ENCODE results near the gene APOL1.

The APOL1 gene

GRCh38 chr22:36284171-36284571, 31.2 kb downstream of the APOL1 start:
- DNase-seq (ENCODE audit: low spot score), result no peak
- peaks cover 0 to 3% of the 10 kb centered on the region in 2 donors for H3K4me1 ChIP-seq (ENCODE audit: control insufficient read depth in 2 of 2, insufficient read depth in 1 of 2, low read depth in 1 of 2, low read length in 2 of 2)
- peaks cover 70 to 88% of the 10 kb centered on the region in 2 donors for H3K36me3 ChIP-seq (replicated peaks in 1 of 2; ENCODE audit: control insufficient read depth in 2 of 2, insufficient read depth in 2 of 2, low read length in 2 of 2)

DNA sequence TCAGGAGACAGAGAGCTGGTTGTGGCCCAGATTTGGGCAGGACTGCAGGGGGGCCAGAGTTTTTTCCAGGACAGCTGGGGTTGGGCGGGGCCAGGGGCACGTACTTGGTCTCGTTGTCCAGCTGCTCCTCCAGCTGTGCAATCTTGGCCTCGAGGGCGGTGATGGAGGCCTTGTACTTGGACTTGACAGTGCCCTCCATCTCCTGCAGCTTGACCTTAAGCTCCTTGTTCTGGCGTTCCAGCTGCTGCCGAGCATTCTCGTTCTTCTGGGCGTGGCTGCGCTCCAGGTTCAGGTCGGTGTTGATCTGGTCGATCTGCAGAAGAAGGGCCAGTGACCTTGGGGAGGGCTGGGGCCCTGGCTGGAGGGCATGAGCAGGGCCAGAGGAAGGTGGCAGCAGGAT, 32.1 kb downstream of the APOL1 start:
- Histone ChIP-seq H3K27ac (replicated peaks; ENCODE audit: low read length) (no peak overlapping the region), H2BK5ac (ENCODE audit: low read length) (no peak overlapping the region)
- WGBS, 2 donors (ENCODE audit: extremely low coverage in 2 of 2, insufficient read length in 2 of 2, insufficient replicate concordance in 1 of 2), result no CpG with 5 or more reads among the region's 12 CpGs

More at GRCh38 chr22:36284171-36284571, 31.2 kb downstream of the APOL1 start:
- no peak overlapping the region for H2BK120ac ChIP-seq (ENCODE audit: low read depth, low read length)
- no peak overlapping the region for H3K27ac ChIP-seq (replicated peaks; ENCODE audit: low read length)
- peaks cover 0 to 1% of the 10 kb centered on the region in 2 donors for H3K9me3 ChIP-seq (replicated peaks in 1 of 2; ENCODE audit: control insufficient read depth in 2 of 2, insufficient read depth in 1 of 2, low read depth in 1 of 2, low read length in 2 of 2)
- no peak overlapping the region for H4K91ac ChIP-seq (ENCODE audit: low read depth, low read length, poor library complexity)
- H3K79me1 ChIP-seq (ENCODE audit: low read depth, low read length), result no peaks in the 10 kb centered on the region
- no peak overlapping the region for H3K4me2 ChIP-seq (ENCODE audit: insufficient read depth, low read length, poor library complexity, severe bottlenecking)
- WGBS, 2 donors (ENCODE audit: extremely low coverage in 2 of 2, insufficient read length in 2 of 2, insufficient replicate concordance in 1 of 2), result no CpG with 5 or more reads among the region's 24 CpGs
- no peak overlapping the region for H2AFZ ChIP-seq (ENCODE audit: low read length)
- no peak overlapping the region for H2BK15ac ChIP-seq (ENCODE audit: low read length)
- peak overlapping the region; percentile 55 for H3K9ac ChIP-seq (ENCODE audit: low read depth, low read length, poor library complexity)
- H2BK12ac ChIP-seq (ENCODE audit: low read length), result no peak overlapping the region
- no peak overlapping the region for H3K4ac ChIP-seq (ENCODE audit: low read length)
- no peak overlapping the region for H2AK5ac ChIP-seq (ENCODE audit: low read depth, low read length)
- no peak overlapping the region for H4K8ac ChIP-seq (ENCODE audit: low read depth, low read length)
- H3K23ac ChIP-seq (ENCODE audit: low read depth, low read length, poor library complexity), result peak overlapping the region; percentile 86
- no peak overlapping the region for H2BK5ac ChIP-seq (ENCODE audit: low read length)
- peak overlapping the region in 1 of 2 donors; percentile 26 for H3K4me3 ChIP-seq (ENCODE audit: low read length in 2 of 2)
- H3K27me3 ChIP-seq (ENCODE audit: control insufficient read depth in 3 of 3, insufficient read depth in 3 of 3, low read depth in 1 of 3, low read length in 3 of 3), result no peaks in the 10 kb centered on the region
- no peak overlapping the region for H3K14ac ChIP-seq (ENCODE audit: low read length)
- no peak overlapping the region for H3K18ac ChIP-seq (ENCODE audit: low read length)

DNA sequence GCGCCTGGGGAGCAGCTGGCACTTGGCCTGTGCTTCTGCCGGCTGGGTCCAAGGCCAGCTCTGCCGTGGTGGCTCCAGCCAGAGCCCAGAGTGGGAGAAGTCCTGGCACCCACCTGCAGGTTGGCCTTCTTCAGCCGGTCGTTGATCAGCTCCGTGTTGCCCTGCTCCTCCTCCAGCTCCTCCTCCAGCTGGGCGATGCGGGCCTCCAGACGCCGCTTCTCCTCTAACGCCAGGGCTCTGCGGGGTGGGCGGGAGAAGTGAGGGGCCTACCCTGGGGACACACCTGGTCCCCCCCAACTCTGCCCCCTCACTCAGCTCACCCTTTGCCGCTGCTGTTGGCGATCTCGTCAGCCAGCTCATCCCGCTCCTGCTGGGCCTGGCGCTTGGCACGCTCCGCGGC, 32.6 kb downstream of the APOL1 start:
- H3K27ac ChIP-seq (replicated peaks; ENCODE audit: low read length), result no peak overlapping the region
- H2AK5ac ChIP-seq (ENCODE audit: low read depth, low read length), result peak overlapping the region; percentile 6
- peaks cover 0 to 8% of the 10 kb centered on the region in 2 donors for H3K9me3 ChIP-seq (replicated peaks in 1 of 2; ENCODE audit: control insufficient read depth in 2 of 2, insufficient read depth in 1 of 2, low read depth in 1 of 2, low read length in 2 of 2)
- no peak for DNase-seq (ENCODE audit: low spot score)
- no peak overlapping the region for H3K4me2 ChIP-seq (ENCODE audit: insufficient read depth, low read length, poor library complexity, severe bottlenecking)
- no peak overlapping the region for H3K9ac ChIP-seq (ENCODE audit: low read depth, low read length, poor library complexity)
- no CpG with 5 or more reads among the region's 21 CpGs for WGBS, 2 donors (ENCODE audit: extremely low coverage in 2 of 2, insufficient read length in 2 of 2, insufficient replicate concordance in 1 of 2)
- H4K8ac ChIP-seq (ENCODE audit: low read depth, low read length), result no peak overlapping the region
- H2BK15ac ChIP-seq (ENCODE audit: low read length), result no peak overlapping the region
- H4K91ac ChIP-seq (ENCODE audit: low read depth, low read length, poor library complexity), result no peak overlapping the region
- no peak overlapping the region for H2AFZ ChIP-seq (ENCODE audit: low read length)
- no peaks in the 10 kb centered on the region for H3K27me3 ChIP-seq (ENCODE audit: control insufficient read depth in 3 of 3, insufficient read depth in 3 of 3, low read depth in 1 of 3, low read length in 3 of 3)
- H3K4me3 ChIP-seq (ENCODE audit: low read length in 2 of 2), result no peak overlapping the region
- H2BK5ac ChIP-seq (ENCODE audit: low read length), result peak overlapping the region; percentile 66
- peaks cover 76 to 89% of the 10 kb centered on the region in 2 donors for H3K36me3 ChIP-seq (replicated peaks in 1 of 2; ENCODE audit: control insufficient read depth in 2 of 2, insufficient read depth in 2 of 2, low read length in 2 of 2)
- H3K14ac ChIP-seq (ENCODE audit: low read length), result no peak overlapping the region
- H3K4me1 ChIP-seq (ENCODE audit: control insufficient read depth in 2 of 2, insufficient read depth in 1 of 2, low read depth in 1 of 2, low read length in 2 of 2), result peaks cover 0 to 3% of the 10 kb centered on the region in 2 donors
- H3K4ac ChIP-seq (ENCODE audit: low read length), result no peak overlapping the region
- H2BK12ac ChIP-seq (ENCODE audit: low read length), result no peak overlapping the region
- no peak overlapping the region for H3K18ac ChIP-seq (ENCODE audit: low read length)
- no peak overlapping the region for H2BK120ac ChIP-seq (ENCODE audit: low read depth, low read length)
- no peak overlapping the region for H3K23ac ChIP-seq (ENCODE audit: low read depth, low read length, poor library complexity)
- no peaks in the 10 kb centered on the region for H3K79me1 ChIP-seq (ENCODE audit: low read depth, low read length)

More for the DNA sequence above, 32.1 kb downstream of the APOL1 start:
- H3K79me1 ChIP-seq (ENCODE audit: low read depth, low read length), result no peaks in the 10 kb centered on the region
- peaks cover 0 to 3% of the 10 kb centered on the region in 2 donors for H3K4me1 ChIP-seq (ENCODE audit: control insufficient read depth in 2 of 2, insufficient read depth in 1 of 2, low read depth in 1 of 2, low read length in 2 of 2)
- H3K4ac ChIP-seq (ENCODE audit: low read length), result no peak overlapping the region
- H3K18ac ChIP-seq (ENCODE audit: low read length), result no peak overlapping the region
- H4K8ac ChIP-seq (ENCODE audit: low read depth, low read length), result no peak overlapping the region
- H2BK12ac ChIP-seq (ENCODE audit: low read length), result no peak overlapping the region
- H3K4me2 ChIP-seq (ENCODE audit: insufficient read depth, low read length, poor library complexity, severe bottlenecking), result no peak overlapping the region
- no peak overlapping the region for H3K23ac ChIP-seq (ENCODE audit: low read depth, low read length, poor library complexity)
- H2BK15ac ChIP-seq (ENCODE audit: low read length), result no peak overlapping the region
- no peak overlapping the region for H2AK5ac ChIP-seq (ENCODE audit: low read depth, low read length)
- H3K4me3 ChIP-seq (ENCODE audit: low read length in 2 of 2), result no peak overlapping the region
- no peak overlapping the region for H2BK120ac ChIP-seq (ENCODE audit: low read depth, low read length)
- H3K14ac ChIP-seq (ENCODE audit: low read length), result no peak overlapping the region
- H3K9me3 ChIP-seq (replicated peaks in 1 of 2; ENCODE audit: control insufficient read depth in 2 of 2, insufficient read depth in 1 of 2, low read depth in 1 of 2, low read length in 2 of 2), result peaks cover 0 to 8% of the 10 kb centered on the region in 2 donors
- H4K91ac ChIP-seq (ENCODE audit: low read depth, low read length, poor library complexity), result no peak overlapping the region
- no peak overlapping the region for H3K9ac ChIP-seq (ENCODE audit: low read depth, low read length, poor library complexity)
- DNase-seq (ENCODE audit: low spot score), result no peak
- H2AFZ ChIP-seq (ENCODE audit: low read length), result no peak overlapping the region
- no peaks in the 10 kb centered on the region for H3K27me3 ChIP-seq (ENCODE audit: control insufficient read depth in 3 of 3, insufficient read depth in 3 of 3, low read depth in 1 of 3, low read length in 3 of 3)
- H3K36me3 ChIP-seq (replicated peaks in 1 of 2; ENCODE audit: control insufficient read depth in 2 of 2, insufficient read depth in 2 of 2, low read length in 2 of 2), result peaks cover 78 to 91% of the 10 kb centered on the region in 2 donors

DNA sequence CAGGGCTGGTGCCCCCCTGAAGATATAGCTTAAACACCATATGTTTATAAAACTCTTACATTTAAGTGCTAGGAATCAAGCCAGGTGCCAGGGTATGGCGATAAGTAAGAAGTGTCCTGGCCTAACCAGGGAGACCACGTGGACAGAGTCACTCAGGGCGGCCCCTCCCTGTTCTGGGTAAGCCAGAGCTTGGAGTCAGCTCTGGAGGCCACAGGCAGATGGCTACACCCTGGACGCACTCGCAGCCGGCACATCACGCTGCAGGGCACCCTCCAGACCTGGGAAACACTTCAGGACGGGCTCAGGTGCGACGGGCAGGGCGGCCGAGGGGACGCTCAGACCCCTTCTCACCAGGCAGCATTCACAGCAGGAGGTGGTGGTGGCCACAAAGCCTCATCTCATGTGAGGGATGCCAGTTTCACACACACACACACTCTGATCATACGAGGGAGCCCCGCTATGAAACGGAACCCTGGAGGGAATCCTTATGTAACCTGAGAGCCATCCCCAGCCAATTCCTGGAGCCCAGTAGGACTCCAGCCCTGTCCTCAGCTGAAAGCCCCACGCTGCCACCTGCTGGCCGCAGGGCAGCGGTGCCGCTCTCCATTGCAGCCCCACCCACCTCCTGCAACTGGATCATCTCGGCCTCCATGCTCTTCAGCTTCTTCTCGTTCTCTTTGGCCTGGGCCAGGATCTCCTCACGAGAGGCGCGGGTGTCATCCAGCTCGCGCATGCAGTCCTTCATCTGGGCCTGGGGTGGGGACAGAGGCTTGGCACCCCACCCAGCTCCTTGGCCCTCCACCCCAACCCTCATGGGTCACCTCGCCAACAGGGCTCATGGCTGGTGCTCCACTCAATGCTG, 33.4 kb downstream of the APOL1 start:
- H2AFZ ChIP-seq (ENCODE audit: low read length), result no peak overlapping the region
- H3K4ac ChIP-seq (ENCODE audit: low read length), result no peak overlapping the region
- H2BK5ac ChIP-seq (ENCODE audit: low read length), result peak overlapping the region; percentile 66
- no peak overlapping the region for H3K27ac ChIP-seq (replicated peaks; ENCODE audit: low read length)
- WGBS, 2 donors (ENCODE audit: extremely low coverage in 2 of 2, insufficient read length in 2 of 2, insufficient replicate concordance in 1 of 2), result no CpG with 5 or more reads among the region's 28 CpGs
- no peak overlapping the region for H2BK15ac ChIP-seq (ENCODE audit: low read length)
- H3K23ac ChIP-seq (ENCODE audit: low read depth, low read length, poor library complexity), result no peak overlapping the region
- no peak overlapping the region for H3K14ac ChIP-seq (ENCODE audit: low read length)
- no peak overlapping the region for H4K91ac ChIP-seq (ENCODE audit: low read depth, low read length, poor library complexity)
- DNase-seq (ENCODE audit: low spot score), result peak; percentile 69
- peak overlapping the region; percentile 52 for H4K8ac ChIP-seq (ENCODE audit: low read depth, low read length)
- H2BK120ac ChIP-seq (ENCODE audit: low read depth, low read length), result no peak overlapping the region
- no peak overlapping the region for H3K4me3 ChIP-seq (ENCODE audit: low read length in 2 of 2)
- H3K27me3 ChIP-seq (ENCODE audit: control insufficient read depth in 3 of 3, insufficient read depth in 3 of 3, low read depth in 1 of 3, low read length in 3 of 3), result no peaks in the 10 kb centered on the region
- H3K4me2 ChIP-seq (ENCODE audit: insufficient read depth, low read length, poor library complexity, severe bottlenecking), result no peak overlapping the region
- H3K9ac ChIP-seq (ENCODE audit: low read depth, low read length, poor library complexity), result peak overlapping the region; percentile 86
- no peaks in the 10 kb centered on the region for H3K79me1 ChIP-seq (ENCODE audit: low read depth, low read length)
- H2AK5ac ChIP-seq (ENCODE audit: low read depth, low read length), result peak overlapping the region; percentile 6
- H3K36me3 ChIP-seq (replicated peaks in 1 of 2; ENCODE audit: control insufficient read depth in 2 of 2, insufficient read depth in 2 of 2, low read length in 2 of 2), result peaks cover 72 to 83% of the 10 kb centered on the region in 2 donors
- peaks cover 0 to 8% of the 10 kb centered on the region in 2 donors for H3K9me3 ChIP-seq (replicated peaks in 1 of 2; ENCODE audit: control insufficient read depth in 2 of 2, insufficient read depth in 1 of 2, low read depth in 1 of 2, low read length in 2 of 2)
- peak overlapping the region; percentile 86 for H3K18ac ChIP-seq (ENCODE audit: low read length)
- H3K4me1 ChIP-seq (ENCODE audit: control insufficient read depth in 2 of 2, insufficient read depth in 1 of 2, low read depth in 1 of 2, low read length in 2 of 2), result peaks cover 0 to 3% of the 10 kb centered on the region in 2 donors
- no peak overlapping the region for H2BK12ac ChIP-seq (ENCODE audit: low read length)

All from neuronal stem cell (in vitro differentiated cells).